CD4-positive, CD25-positive, alpha-beta regulatory T cell (primary cell): ENCODE data around the gene MFRP. TPM values are rescaled to one million over a fixed set of nuclear protein-coding genes. Genes with fewer than 3 reads are reported as not detected.

Experiments used
- ATAC-seq, 2 donors: fragments of 150-1000 bp; cut with Tn5 transposase; one replicate each; pipeline ENCODE4 v1.10.0; 2021; ENCODE audit warnings: low read depth in 2 of 2, moderate number of reproducible peaks in 2 of 2, moderate library complexity in 1 of 2
- DNase-seq, 3 donors: peaks; one replicate each; pipeline versions ENCODE4 v3.0.0 to v3.0.0-alpha.2; 2012 to 2022; ENCODE audit warnings: mixed read lengths in 1 of 3
- H3K27ac ChIP-seq: one replicate; pipeline ENCODE4 v1.7.0; 2013; ENCODE audit warnings: mild to moderate bottlenecking, low read length; ENCODE audit not compliant: insufficient read depth, poor library complexity, severe bottlenecking
- H3K27me3 ChIP-seq: one replicate; pipeline ENCODE4 v1.7.0; 2013; ENCODE audit warnings: low read length; ENCODE audit not compliant: control insufficient read depth, insufficient read depth
- H3K36me3 ChIP-seq: one replicate; pipeline ENCODE4 v1.7.0; 2013; ENCODE audit warnings: mild to moderate bottlenecking, low read length, moderate library complexity; ENCODE audit not compliant: control insufficient read depth, insufficient read depth
- H3K4me1 ChIP-seq: 2 replicates; pipeline ENCODE4 v1.7.0; 2013; ENCODE audit warnings: mild to moderate bottlenecking, low read length; ENCODE audit not compliant: insufficient read depth, control insufficient read depth, poor library complexity, severe bottlenecking
- H3K4me3 ChIP-seq: one replicate; pipeline ENCODE4 v1.7.0; 2013; ENCODE audit warnings: low read depth, mild to moderate bottlenecking, low read length, moderate library complexity
- H3K9me3 ChIP-seq, 2 experiments: 1 replicate in 1 of 2; 2 replicates in 1 of 2; pipeline ENCODE4 v1.7.0; 2013; ENCODE audit warnings: low read length in 2 of 2, mild to moderate bottlenecking in 1 of 2, moderate library complexity in 1 of 2; ENCODE audit not compliant: control insufficient read depth in 2 of 2
- H3K27ac Mint-ChIP-seq, 3 donors: one replicate each; pipeline ENCODE4 v1.8.0; 2020 to 2022; ENCODE audit warnings: mild to moderate bottlenecking in 3 of 3, mixed read lengths in 3 of 3, moderate library complexity in 2 of 3
- H3K27me3 Mint-ChIP-seq: one replicate; pipeline ENCODE4 v1.8.0; 2022; ENCODE audit warnings: mild to moderate bottlenecking, mixed read lengths
- H3K36me3 Mint-ChIP-seq: one replicate; pipeline ENCODE4 v1.8.0; 2020; ENCODE audit warnings: mixed read lengths
- H3K4me1 Mint-ChIP-seq, 4 donors: one replicate each; pipeline ENCODE4 v1.8.0; 2020 to 2022; ENCODE audit warnings: mixed read lengths in 4 of 4, mild to moderate bottlenecking in 1 of 4
- H3K4me3 Mint-ChIP-seq, 4 donors: one replicate each; pipeline ENCODE4 v1.8.0; 2020 to 2022; ENCODE audit warnings: mild to moderate bottlenecking in 4 of 4, mixed read lengths in 4 of 4, moderate library complexity in 3 of 4
- H3K9me3 Mint-ChIP-seq, 7 donors: one replicate each; pipeline ENCODE4 v1.8.0; 2020 to 2022; ENCODE audit warnings: mixed read lengths in 7 of 7, mild to moderate bottlenecking in 3 of 7, moderate library complexity in 2 of 7
- polyA plus RNA-seq, 4 donors: library from polyadenylated mRNA; unstranded; fragments of 300-500 nt; fragmentation: Illumina TruSeq; gene quantifications; one replicate each; pipeline ENCODE4 v1.2.3, GENCODE V29; 2021
- total RNA-seq: library from RNA; stranded (reverse); gene quantifications from one replicate; pipeline ENCODE4 v1.2.3, GENCODE V29; 2022

MFRP gene
- total and polyA plus RNA-seq, 5 donors from 2014 or later: not detected

GRCh38 chr11:119337581-119338317 lies 8.8 kb downstream of the MFRP start:
- Mint-ChIP-seq H3K27ac (no peak overlapping the region), H3K4me3 (peak overlapping the region in 3 of 4 donors; percentile 51 to 94 (median 63)), H3K4me1 (peaks cover 12 to 65% (median 33%) of the 10 kb centered on the region in 4 donors), H3K36me3 (peaks cover 11% of the 10 kb centered on the region), H3K27me3 (peaks cover 41% of the 10 kb centered on the region), H3K9me3 (peaks cover 0 to 5% (median 0%) of the 10 kb centered on the region in 7 donors)
- no peaks in the 10 kb centered on the region for H3K9me3 ChIP-seq
- DNase-seq (no peak), ATAC-seq (no peak)
- H3K4me3 ChIP-seq: no peak overlapping the region
- H3K27ac ChIP-seq: no peak overlapping the region
- H3K4me1 ChIP-seq: peaks cover 41% of the 10 kb centered on the region
- H3K36me3 ChIP-seq: no peaks in the 10 kb centered on the region
- H3K27me3 ChIP-seq: peaks cover 4% of the 10 kb centered on the region

- peaks cover 12 to 65% (median 33%) of the 10 kb centered on the region in 4 donors for H3K4me1 Mint-ChIP-seq
- peak overlapping the region in 1 of 3 donors; percentile 25 for H3K27ac Mint-ChIP-seq
- H3K36me3 Mint-ChIP-seq: peaks cover 11% of the 10 kb centered on the region
Observed at GRCh38 chr11:119336744-119337469, 9.6 kb downstream of the MFRP start.

GRCh38 chr11:119335655-119336543 lies 10.6 kb downstream of the MFRP start:
- Mint-ChIP-seq H3K4me3 (peak overlapping the region; percentile 93 to 98 (median 96)), H3K4me1 (peaks cover 12 to 60% (median 30%) of the 10 kb centered on the region in 4 donors), H3K27me3 (peaks cover 31% of the 10 kb centered on the region), H3K36me3 (peaks cover 11% of the 10 kb centered on the region), H3K9me3 (peaks cover 0 to 5% (median 0%) of the 10 kb centered on the region in 7 donors), H3K27ac (peak overlapping the region in 1 of 3 donors; percentile 97)
- DNase-seq (no peak), ATAC-seq (no peak)
- peaks cover 40% of the 10 kb centered on the region for H3K4me1 ChIP-seq
- peaks cover 2% of the 10 kb centered on the region for H3K27me3 ChIP-seq
- H3K9me3 ChIP-seq: no peaks in the 10 kb centered on the region
- H3K36me3 ChIP-seq: no peaks in the 10 kb centered on the region
- H3K4me3 ChIP-seq: no peak overlapping the region
- no peak overlapping the region for H3K27ac ChIP-seq

More at GRCh38 chr11:119336744-119337469, 9.6 kb downstream of the MFRP start:
- DNase-seq: no peak
- no peak for ATAC-seq
- Mint-ChIP-seq H3K27me3 (peaks cover 41% of the 10 kb centered on the region), H3K9me3 (peaks cover 0 to 5% (median 0%) of the 10 kb centered on the region in 7 donors), H3K4me3 (peak overlapping the region; percentile 74 to 94 (median 84))
- no peak overlapping the region for H3K4me3 ChIP-seq
- H3K27me3 ChIP-seq: peaks cover 4% of the 10 kb centered on the region
- no peaks in the 10 kb centered on the region for H3K36me3 ChIP-seq
- H3K27ac ChIP-seq: no peak overlapping the region
- no peaks in the 10 kb centered on the region for H3K9me3 ChIP-seq
- H3K4me1 ChIP-seq: peaks cover 41% of the 10 kb centered on the region

GRCh38 chr11:119335091-119335654 lies 11.3 kb downstream of the MFRP start:
- no peaks in the 10 kb centered on the region for H3K36me3 ChIP-seq
- H3K9me3 ChIP-seq: no peaks in the 10 kb centered on the region
- Mint-ChIP-seq H3K4me1 (peaks cover 12 to 58% (median 29%) of the 10 kb centered on the region in 4 donors), H3K4me3 (peak overlapping the region; percentile 94 to 98 (median 97)), H3K36me3 (peaks cover 11% of the 10 kb centered on the region), H3K27ac (peak overlapping the region; percentile 87 to 99 (median 97)), H3K27me3 (peaks cover 36% of the 10 kb centered on the region), H3K9me3 (peaks cover 0 to 5% (median 0%) of the 10 kb centered on the region in 7 donors)
- peaks cover 33% of the 10 kb centered on the region for H3K4me1 ChIP-seq
- ATAC-seq: no peak
- H3K27me3 ChIP-seq: no peaks in the 10 kb centered on the region
- H3K4me3 ChIP-seq: peak overlapping the region; percentile 84
- DNase-seq: no peak
- H3K27ac ChIP-seq: peak overlapping the region; percentile 81

- Mint-ChIP-seq H3K9me3 (peaks cover 0 to 4% (median 0%) of the 10 kb centered on the region in 7 donors), H3K4me3 (peak within 1 kb of the TSS; percentile 94 to 98 (median 97)), H3K27me3 (peaks cover 42% of the 10 kb centered on the region), H3K27ac (peak within 1 kb of the TSS; percentile 87 to 99 (median 97)), H3K4me1 (peaks cover 12 to 57% (median 27%) of the 10 kb centered on the region in 4 donors), H3K36me3 (peaks cover 11% of the 10 kb centered on the region)
- Histone ChIP-seq H3K9me3 (no peaks in the 10 kb centered on the region), H3K27me3 (peaks cover 3% of the 10 kb centered on the region), H3K36me3 (no peaks in the 10 kb centered on the region), H3K4me1 (peaks cover 24% of the 10 kb centered on the region), H3K27ac (peak within 1 kb of the TSS; percentile 81), H3K4me3 (peak within 1 kb of the TSS; percentile 84)
- peak; percentile 92 to 98 (median 95) for DNase-seq
- ATAC-seq: peak; percentile 96 to 97
Observed at GRCh38 chr11:119334174-119334930, 12.2 kb downstream of the MFRP start, which contains the start of gene RNF26. Gene RNF26 (plus strand): TSS chr11:119334527. CDS start chr11:119335123, 596 bp downstream.

- no peak overlapping the region for H3K27ac ChIP-seq
- ATAC-seq (no peak), DNase-seq (no peak)
- H3K36me3 ChIP-seq: no peaks in the 10 kb centered on the region
- H3K4me3 ChIP-seq: no peak overlapping the region
- H3K4me3 Mint-ChIP-seq: peak overlapping the region; percentile 68 to 98 (median 95)
- peaks cover 35% of the 10 kb centered on the region for H3K27me3 Mint-ChIP-seq
- H3K27ac Mint-ChIP-seq: peak overlapping the region in 1 of 3 donors; percentile 97
- peaks cover 4% of the 10 kb centered on the region for H3K27me3 ChIP-seq
- no peaks in the 10 kb centered on the region for H3K9me3 ChIP-seq
- no peaks in the 10 kb centered on the region for H3K9me3 Mint-ChIP-seq
- H3K4me1 ChIP-seq: peaks cover 16% of the 10 kb centered on the region
- peaks cover 5% of the 10 kb centered on the region for H3K36me3 Mint-ChIP-seq
- peaks cover 7 to 38% (median 19%) of the 10 kb centered on the region in 4 donors for H3K4me1 Mint-ChIP-seq
Observed at GRCh38 chr11:119332111-119332765, 14.3 kb downstream of the MFRP start.
